HCT116 (cell line): ENCODE data around the gene ATP6V0A1. TPM values are rescaled to one million over a fixed set of nuclear protein-coding genes. Genes with fewer than 3 reads are reported as not detected.

Source experiments
- ATAC-seq: fragments of 200-7000 bp; cut with Tn5 transposase; 2 replicates; pipeline ENCODE4 v1.9.1; 2020; ENCODE audit warnings: mild to moderate bottlenecking, moderate library complexity
- BruUV-seq: library from RNA; stranded (reverse); fragments of 400-500 nt; replicated peaks from 2 replicates; lab custom pipeline; 2021; lab: Mats Ljungman, UMichigan
- CTCF ChIA-PET: fragments of 300-600 bp; sonication (Branson Sonifier 250); formaldehyde crosslinking; loops from one replicate; lab custom pipeline; 2021; ENCODE audit warnings: antibody characterized with exemption; lab: Charles Lee
- POLR2A ChIA-PET: fragments of 300-600, 350-600 bp; sonication (Branson Sonifier 250); formaldehyde crosslinking; loops from one replicate; lab custom pipeline; 2021; ENCODE audit warnings: antibody characterized with exemption; lab: Charles Lee
- RAD21 ChIA-PET, 2 experiments: fragments of 300-600 bp; sonication (Branson Sonifier 250); formaldehyde crosslinking; loops; one replicate each; lab custom pipeline; 2023; ENCODE audit warnings: low total read pairs in 2 of 2; ENCODE audit not compliant: uncharacterized antibody in 2 of 2, unreplicated experiment in 2 of 2, low non-redundant PET in 1 of 2; lab: Charles Lee
- DNase-seq: peaks from one replicate; pipeline ENCODE4 v3.0.0-alpha.2; 2010; ENCODE audit warnings: low read depth, low spot score
- H2AFZ ChIP-seq: fragments of 200-600 bp; shearing (Covaris generic), sonication (generic); 2 replicates; pipeline ENCODE4 v1.6.1; 2017; ENCODE audit warnings: low read depth, mixed run types, mixed read lengths, antibody characterized with exemption, low read length; ENCODE audit not compliant: poor library complexity, severe bottlenecking
- H3K27ac ChIP-seq: 2 replicates; pipeline ENCODE4 v1.5.1; 2012; ENCODE audit warnings: low read depth, low read length
- H3K27me3 ChIP-seq: fragments of 200-600 bp; sonication (generic); 2 replicates; pipeline ENCODE4 v1.6.1; 2016; ENCODE audit warnings: mixed run types, low read length, mixed read lengths; ENCODE audit not compliant: insufficient read depth
- H3K36me3 ChIP-seq, 2 experiments: fragments of 200-500 bp in 1 of 2; fragments of 200-600 bp in 1 of 2; sonication (Bioruptor generic) in 1 of 2; sonication (generic) in 1 of 2; 2 replicates each; pipeline versions ENCODE4 v1.5.1 to v1.6.1; 2014 to 2016; ENCODE audit warnings: low read length in 2 of 2, inconsistent platforms in 1 of 2, mixed read lengths in 1 of 2, mixed run types in 1 of 2; ENCODE audit not compliant: insufficient read depth in 2 of 2, control insufficient read depth in 1 of 2
- H3K4me1 ChIP-seq, 2 experiments: fragments of 200-600 bp in 1 of 2; sonication (generic) in 1 of 2; 2 replicates each; pipeline versions ENCODE4 v1.5.1 to v1.6.1; 2012 to 2017; ENCODE audit warnings: low read length in 2 of 2, inconsistent platforms in 1 of 2, mild to moderate bottlenecking in 1 of 2, mixed read lengths in 1 of 2, mixed run types in 1 of 2, moderate library complexity in 1 of 2; ENCODE audit not compliant: insufficient read depth in 2 of 2, control insufficient read depth in 1 of 2
- H3K4me2 ChIP-seq: fragments of 200-600 bp; sonication (generic); 2 replicates; pipeline ENCODE4 v1.6.1; 2017; ENCODE audit warnings: mixed run types, low read length, mixed read lengths
- H3K4me3 ChIP-seq, 2 experiments: fragments of 200-600 bp in 1 of 2; sonication (generic) in 1 of 2; replicated peaks in 1 of 2; 2 replicates each; pipeline ENCODE4 v1.5.1; 2011 to 2016; ENCODE audit warnings: low read length in 2 of 2, control low read depth in 1 of 2, low read depth in 1 of 2, mild to moderate bottlenecking in 1 of 2, mixed read lengths in 1 of 2, mixed run types in 1 of 2
- H3K79me2 ChIP-seq: fragments of 200-600 bp; sonication (generic); 2 replicates; pipeline ENCODE4 v1.6.1; 2017; ENCODE audit warnings: mild to moderate bottlenecking, mixed run types, low read length, moderate library complexity, mixed read lengths; ENCODE audit not compliant: insufficient read depth
- H3K9ac ChIP-seq: fragments of 200-600 bp; sonication (generic); 2 replicates; pipeline ENCODE4 v1.6.1; 2016; ENCODE audit warnings: low read length, mixed read lengths
- H3K9me2 ChIP-seq: fragments of 200-600 bp; sonication (generic), shearing (Covaris generic); 2 replicates; pipeline ENCODE4 v1.6.1; 2017; ENCODE audit warnings: mixed run types, mild to moderate bottlenecking, moderate library complexity; ENCODE audit not compliant: insufficient read depth
- H3K9me3 ChIP-seq, 2 experiments: fragments of 200-500 bp in 1 of 2; fragments of 200-600 bp in 1 of 2; sonication (Bioruptor generic) in 1 of 2; sonication (generic) in 1 of 2; 2 replicates each; pipeline ENCODE4 v1.6.1; 2014 to 2017; ENCODE audit warnings: low read length in 2 of 2, mixed read lengths in 2 of 2, inconsistent platforms in 1 of 2, low read depth in 1 of 2, mild to moderate bottlenecking in 1 of 2, mixed run types in 1 of 2, moderate library complexity in 1 of 2; ENCODE audit not compliant: control insufficient read depth in 1 of 2, insufficient read depth in 1 of 2
- H4K20me1 ChIP-seq: fragments of 200-600 bp; sonication (generic), shearing (Covaris generic); 2 replicates; pipeline ENCODE4 v1.6.1; 2017; ENCODE audit warnings: mixed run types, mild to moderate bottlenecking, moderate library complexity; ENCODE audit not compliant: insufficient read depth
- EZH2 ChIP-seq: fragments of 200-600 bp; sonication (generic); IDR thresholded peaks from 2 replicates; pipeline ENCODE4 v1.6.1; 2017; ENCODE audit warnings: antibody characterized with exemption, mixed run types
- POLR2AphosphoS5 ChIP-seq: IDR thresholded peaks from 2 replicates; pipeline ENCODE4 v1.6.1; 2011; ENCODE audit warnings: mild to moderate bottlenecking, low read depth, low read length, moderate library complexity
- SIN3A ChIP-seq: IDR thresholded peaks from 2 replicates; pipeline ENCODE4 v1.6.1; 2012; ENCODE audit warnings: low read depth
- intact Hi-C: fragments of 100-400 bp; cut with micrococcal nuclease; formaldehyde crosslinking; loops from 2 replicates; pipeline ENCODE4 v1.10.0; 2022
- total RNA-seq: library from RNA; stranded (reverse); gene quantifications from one replicate; pipeline ENCODE4 v1.2.1, GENCODE V29; 2021; ENCODE audit not compliant: unreplicated experiment

Gene ATP6V0A1
- total RNA-seq, 1 experiment from 2014 or later, result 65.2 TPM

- ChIA-PET POLR2A (interaction anchor here (1.4 kb wide), 1 partner anchor 72 kb away, joined by 4 read pairs; the partner anchor contains the start of gene CAVIN1), RAD21 (no interaction called here), CTCF (no interaction called here)
- Histone ChIP-seq H3K79me2 (no peaks in the 10 kb centered on the region), H3K9me2 (no peaks in the 10 kb centered on the region), H3K9me3 (no peaks in the 10 kb centered on the region), H4K20me1 (no peaks in the 10 kb centered on the region), H3K9ac (no peak overlapping the region), H3K4me3 (no peak overlapping the region), H3K27ac (no peak overlapping the region), H2AFZ (no peak overlapping the region), H3K27me3 (no peaks in the 10 kb centered on the region), H3K4me1 (no peaks in the 10 kb centered on the region), H3K4me2 (no peak overlapping the region), H3K36me3 (peaks cover 30 to 45% of the 10 kb centered on the region in 2 experiments; a peak in 3 of 4 replicates)
- intact Hi-C loops, result no loop called here
- ATAC-seq (no peak), DNase-seq (no peak)
- no TSS peak for BruUV-seq
- no peak for TF ChIP-seq SIN3A
- no peak for TF ChIP-seq POLR2AphosphoS5
Observed at GRCh38 chr17:42494673-42495072, 36.0 kb downstream of the ATP6V0A1 start.

GRCh38 chr17:42498828-42499227 lies 40.1 kb downstream of the ATP6V0A1 start:
- CTCF ChIA-PET, result no interaction called here
- Histone ChIP-seq H3K9ac (no peak overlapping the region), H3K79me2 (no peaks in the 10 kb centered on the region), H3K27me3 (no peaks in the 10 kb centered on the region), H3K4me3 (no peak overlapping the region), H3K9me3 (no peaks in the 10 kb centered on the region), H4K20me1 (no peaks in the 10 kb centered on the region), H3K4me1 (no peaks in the 10 kb centered on the region), H3K9me2 (no peaks in the 10 kb centered on the region), H3K27ac (no peak overlapping the region), H3K4me2 (no peak overlapping the region), H3K36me3 (peaks cover 31 to 43% of the 10 kb centered on the region in 2 experiments; a peak in 3 of 4 replicates), H2AFZ (no peak overlapping the region)
- BruUV-seq, result no TSS peak
- no peak for TF ChIP-seq EZH2
- intact Hi-C loops, result no loop called here
- RAD21 ChIA-PET, result no interaction called here
- POLR2A ChIA-PET, result no interaction called here
- DNase-seq (no peak), ATAC-seq (no peak)
